HepG2 (cell line): ENCODE measurements around the gene LCMT2. TPM values are rescaled to one million over a fixed set of nuclear protein-coding genes. Genes with fewer than 3 reads are reported as not detected.

Experiments used
- ATF1 ChIP-seq: IDR thresholded peaks from 2 replicates; pipeline ENCODE4 v1.6.1; 2016; ENCODE audit warnings: mild to moderate bottlenecking, control low read depth
- ATM ChIP-seq: fragments of 450-650 bp; IDR thresholded peaks from 2 replicates; pipeline ENCODE4 v1.7.1; 2017; ENCODE audit warnings: mild to moderate bottlenecking, borderline replicate concordance
- DNMT3B ChIP-seq: conservative IDR thresholded peaks from 2 replicates; pipeline ENCODE4 v1.6.1; 2016; ENCODE audit warnings: missing biosample characterization, control low read depth
- ERF ChIP-seq: IDR thresholded peaks from 2 replicates; pipeline ENCODE4 v1.6.1; 2018; ENCODE audit warnings: missing biosample characterization, missing genetic modification reagents
- FOXA1 ChIP-seq, 2 experiments: fragments of 450-650 bp in 1 of 2; sonication (generic) in 1 of 2; formaldehyde crosslinking in 1 of 2; IDR thresholded peaks; 2 replicates each; pipeline versions ENCODE4 v1.4.0 to v1.6.1; 2016 to 2020; ENCODE audit warnings: missing genetic modification reagents in 1 of 2
- NFE2 ChIP-seq: sonication (generic); formaldehyde crosslinking; IDR thresholded peaks from 2 replicates; pipeline ENCODE4 v1.4.0; 2020; ENCODE audit warnings: missing genetic modification reagents
- NFYB ChIP-seq: sonication (generic); formaldehyde crosslinking; IDR thresholded peaks from 2 replicates; pipeline ENCODE4 v1.4.0; 2020; ENCODE audit warnings: missing genetic modification reagents
- RNF2 ChIP-seq: fragments of 450-650 bp; conservative IDR thresholded peaks from 2 replicates; pipeline ENCODE4 v1.6.1; 2016; ENCODE audit warnings: low read depth
- ZBTB3 ChIP-seq: sonication (generic); formaldehyde crosslinking; IDR thresholded peaks from 2 replicates; pipeline ENCODE4 v1.4.0; 2020; ENCODE audit warnings: low read depth, mild to moderate bottlenecking, moderate library complexity, missing genetic modification reagents, borderline replicate concordance
- ZFY ChIP-seq: sonication (generic); formaldehyde crosslinking; IDR thresholded peaks from 2 replicates; pipeline ENCODE4 v1.4.0; 2020; ENCODE audit warnings: missing genetic modification reagents
- ZNF343 ChIP-seq: sonication (generic); formaldehyde crosslinking; IDR thresholded peaks from 2 replicates; pipeline ENCODE4 v1.4.0; 2020; ENCODE audit warnings: mild to moderate bottlenecking, missing genetic modification reagents
- ZNF430 ChIP-seq: sonication (generic); formaldehyde crosslinking; IDR thresholded peaks from 2 replicates; pipeline ENCODE4 v1.9.0; 2021; ENCODE audit warnings: mild to moderate bottlenecking, missing genetic modification reagents
- ZNF503 ChIP-seq: sonication (generic); formaldehyde crosslinking; IDR thresholded peaks from 2 replicates; pipeline ENCODE4 v1.4.0; 2020; ENCODE audit warnings: missing genetic modification reagents
- ZNF546 ChIP-seq: sonication (generic); formaldehyde crosslinking; conservative IDR thresholded peaks from 2 replicates; pipeline ENCODE4 v1.8.1; 2023; ENCODE audit warnings: mild to moderate bottlenecking, missing genetic modification reagents
- ZNF576 ChIP-seq: sonication (generic); formaldehyde crosslinking; IDR thresholded peaks from 2 replicates; pipeline ENCODE4 v1.4.0; 2020; ENCODE audit warnings: mild to moderate bottlenecking, missing genetic modification reagents
- polyA plus RNA-seq, 8 experiments: library from polyadenylated mRNA; depleted of rRNA in 3 of 8; stranded (reverse) in 7 of 8; unstranded in 1 of 8; fragments of >200 nt; fragmentation: Illumina TruSeq in 4 of 8; extraction: Trizol in 4 of 8; gene quantifications; 2 replicates each; pipeline versions ENCODE4 v1.2.1 to v1.2.3, GENCODE V29; 2011 to 2016; ENCODE audit warnings: low read depth in 4 of 8, missing spikeins in 1 of 8, mixed read lengths in 1 of 8; ENCODE audit not compliant: insufficient read depth in 1 of 8
- total RNA-seq, 5 experiments: library from RNA; depleted of rRNA; stranded (reverse); fragments of >200 nt; fragmentation: Illumina TruSeq; extraction: Trizol; gene quantifications; 2 replicates each; pipeline ENCODE4 v1.2.3, GENCODE V29; 2016; ENCODE audit warnings: low read depth in 1 of 5
- TF ChIP-seq, protein P1 (sequence below): sonication (generic); formaldehyde crosslinking; IDR thresholded peaks from 2 replicates; pipeline ENCODE4 v1.9.0; 2021; ENCODE audit warnings: missing genetic modification reagents, borderline replicate concordance
- TF ChIP-seq, protein P2 (sequence below): sonication (generic); formaldehyde crosslinking; IDR thresholded peaks from 2 replicates; pipeline ENCODE4 v1.4.0; 2020; ENCODE audit warnings: missing genetic modification reagents, mild to moderate bottlenecking, borderline replicate concordance
- TF ChIP-seq, protein P3 (sequence below): sonication (generic); formaldehyde crosslinking; conservative IDR thresholded peaks from 2 replicates; pipeline ENCODE4 v1.4.0; 2020; ENCODE audit warnings: mild to moderate bottlenecking, missing genetic modification reagents, moderate library complexity

Gene LCMT2
- total and polyA plus RNA-seq, 2 of the 13 experiments (the other 11 are each of a cell fraction or from before 2014, with no cell fraction given) = 6.9 to 9.1 TPM

GRCh38 chr15:43329960-43330779 lies at the start of gene LCMT2 (continued):
- TF ChIP-seq RNF2 (peak; percentile 76), NFE2 (CRISPR knock-in tag) (no peak), ZBTB3 (no peak), NFYB (peak; percentile 69), FOXA1 (IDR thresholded peaks at IDR 0.05) (no peak), FOXA1 (CRISPR knock-in tag; IDR thresholded peaks at IDR 0.05) (no peak), ATF1 (peak; percentile 91), ZNF546 (CRISPR knock-in tag) (peak; percentile 56; the same call in 1 of the 2 replicates), ZFY (CRISPR knock-in tag) (peak; percentile 90), ZNF343 (CRISPR knock-in tag) (no peak), ATM (no peak), ZNF430 (CRISPR knock-in tag) (peak; percentile 73; the same call in 1 of the 2 replicates), ZNF503 (peak; percentile 16; the same call in 1 of the 2 replicates), DNMT3B (CRISPR knock-in tag) (no peak), ERF (CRISPR knock-in tag) (peak; percentile 80), ZNF576 (CRISPR knock-in tag) (peak; percentile 72; the same call in 1 of the 2 replicates)
- TF ChIP-seq, protein P1, sequence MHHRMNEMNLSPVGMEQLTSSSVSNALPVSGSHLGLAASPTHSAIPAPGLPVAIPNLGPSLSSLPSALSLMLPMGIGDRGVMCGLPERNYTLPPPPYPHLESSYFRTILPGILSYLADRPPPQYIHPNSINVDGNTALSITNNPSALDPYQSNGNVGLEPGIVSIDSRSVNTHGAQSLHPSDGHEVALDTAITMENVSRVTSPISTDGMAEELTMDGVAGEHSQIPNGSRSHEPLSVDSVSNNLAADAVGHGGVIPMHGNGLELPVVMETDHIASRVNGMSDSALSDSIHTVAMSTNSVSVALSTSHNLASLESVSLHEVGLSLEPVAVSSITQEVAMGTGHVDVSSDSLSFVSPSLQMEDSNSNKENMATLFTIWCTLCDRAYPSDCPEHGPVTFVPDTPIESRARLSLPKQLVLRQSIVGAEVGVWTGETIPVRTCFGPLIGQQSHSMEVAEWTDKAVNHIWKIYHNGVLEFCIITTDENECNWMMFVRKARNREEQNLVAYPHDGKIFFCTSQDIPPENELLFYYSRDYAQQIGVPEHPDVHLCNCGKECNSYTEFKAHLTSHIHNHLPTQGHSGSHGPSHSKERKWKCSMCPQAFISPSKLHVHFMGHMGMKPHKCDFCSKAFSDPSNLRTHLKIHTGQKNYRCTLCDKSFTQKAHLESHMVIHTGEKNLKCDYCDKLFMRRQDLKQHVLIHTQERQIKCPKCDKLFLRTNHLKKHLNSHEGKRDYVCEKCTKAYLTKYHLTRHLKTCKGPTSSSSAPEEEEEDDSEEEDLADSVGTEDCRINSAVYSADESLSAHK (CRISPR knock-in tag) = peak; percentile 16; the same call in 1 of the 2 replicates
- TF ChIP-seq, protein P2, sequence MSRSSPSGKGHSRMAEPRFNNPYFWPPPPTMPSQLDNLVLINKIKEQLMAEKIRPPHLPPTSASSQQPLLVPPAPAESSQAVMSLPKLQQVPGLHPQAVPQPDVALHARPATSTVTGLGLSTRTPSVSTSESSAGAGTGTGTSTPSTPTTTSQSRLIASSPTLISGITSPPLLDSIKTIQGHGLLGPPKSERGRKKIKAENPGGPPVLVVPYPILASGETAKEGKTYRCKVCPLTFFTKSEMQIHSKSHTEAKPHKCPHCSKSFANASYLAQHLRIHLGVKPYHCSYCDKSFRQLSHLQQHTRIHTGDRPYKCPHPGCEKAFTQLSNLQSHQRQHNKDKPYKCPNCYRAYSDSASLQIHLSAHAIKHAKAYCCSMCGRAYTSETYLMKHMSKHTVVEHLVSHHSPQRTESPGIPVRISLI (CRISPR knock-in tag) = peak; percentile 98
- TF ChIP-seq, protein P3, sequence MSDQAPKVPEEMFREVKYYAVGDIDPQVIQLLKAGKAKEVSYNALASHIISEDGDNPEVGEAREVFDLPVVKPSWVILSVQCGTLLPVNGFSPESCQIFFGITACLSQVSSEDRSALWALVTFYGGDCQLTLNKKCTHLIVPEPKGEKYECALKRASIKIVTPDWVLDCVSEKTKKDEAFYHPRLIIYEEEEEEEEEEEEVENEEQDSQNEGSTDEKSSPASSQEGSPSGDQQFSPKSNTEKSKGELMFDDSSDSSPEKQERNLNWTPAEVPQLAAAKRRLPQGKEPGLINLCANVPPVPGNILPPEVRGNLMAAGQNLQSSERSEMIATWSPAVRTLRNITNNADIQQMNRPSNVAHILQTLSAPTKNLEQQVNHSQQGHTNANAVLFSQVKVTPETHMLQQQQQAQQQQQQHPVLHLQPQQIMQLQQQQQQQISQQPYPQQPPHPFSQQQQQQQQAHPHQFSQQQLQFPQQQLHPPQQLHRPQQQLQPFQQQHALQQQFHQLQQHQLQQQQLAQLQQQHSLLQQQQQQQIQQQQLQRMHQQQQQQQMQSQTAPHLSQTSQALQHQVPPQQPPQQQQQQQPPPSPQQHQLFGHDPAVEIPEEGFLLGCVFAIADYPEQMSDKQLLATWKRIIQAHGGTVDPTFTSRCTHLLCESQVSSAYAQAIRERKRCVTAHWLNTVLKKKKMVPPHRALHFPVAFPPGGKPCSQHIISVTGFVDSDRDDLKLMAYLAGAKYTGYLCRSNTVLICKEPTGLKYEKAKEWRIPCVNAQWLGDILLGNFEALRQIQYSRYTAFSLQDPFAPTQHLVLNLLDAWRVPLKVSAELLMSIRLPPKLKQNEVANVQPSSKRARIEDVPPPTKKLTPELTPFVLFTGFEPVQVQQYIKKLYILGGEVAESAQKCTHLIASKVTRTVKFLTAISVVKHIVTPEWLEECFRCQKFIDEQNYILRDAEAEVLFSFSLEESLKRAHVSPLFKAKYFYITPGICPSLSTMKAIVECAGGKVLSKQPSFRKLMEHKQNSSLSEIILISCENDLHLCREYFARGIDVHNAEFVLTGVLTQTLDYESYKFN = peak; percentile 21; the same call in 1 of the 2 replicates
